HepG2 (cell line): ENCODE data around the gene CEP76. TPM values are rescaled to one million over a fixed set of nuclear protein-coding genes. Genes with fewer than 3 reads are reported as not detected.
A peak's percentile ranks its signal among the peaks of the same experiment; 100 is the strongest.

Experiments
- BHLHE40 ChIP-seq: IDR thresholded peaks from 2 replicates; pipeline ENCODE4 v1.6.1; 2011; ENCODE audit warnings: low read length, improper control_type of control experiment
- CC2D1A ChIP-seq: sonication (generic); formaldehyde crosslinking; IDR thresholded peaks from 2 replicates; pipeline ENCODE4 v1.8.1; 2023; ENCODE audit warnings: mild to moderate bottlenecking, missing genetic modification reagents
- ELF1 ChIP-seq: sonication (generic); formaldehyde crosslinking; IDR thresholded peaks from 2 replicates; pipeline ENCODE4 v1.4.0; 2020; ENCODE audit warnings: missing genetic modification reagents
- GLMP ChIP-seq: sonication (generic); formaldehyde crosslinking; IDR thresholded peaks from 2 replicates; pipeline ENCODE4 v1.9.0; 2021; ENCODE audit warnings: missing genetic modification reagents, mild to moderate bottlenecking, borderline replicate concordance
- HMG20A ChIP-seq: IDR thresholded peaks from 2 replicates; pipeline ENCODE4 v1.6.1; 2016; ENCODE audit warnings: borderline replicate concordance
- KMT2A ChIP-seq: sonication (generic); formaldehyde crosslinking; IDR thresholded peaks from 2 replicates; pipeline ENCODE4 v1.4.0; 2020; ENCODE audit warnings: missing genetic modification reagents
- MATR3 ChIP-seq: sonication (generic); formaldehyde crosslinking; IDR thresholded peaks from 2 replicates; pipeline ENCODE4 v1.4.0; 2020; ENCODE audit warnings: missing genetic modification reagents
- MNT ChIP-seq: fragments of 450-650 bp; IDR thresholded peaks from 2 replicates; pipeline ENCODE4 v1.6.1; 2016
- MTA3 ChIP-seq: sonication (generic); formaldehyde crosslinking; IDR thresholded peaks from 2 replicates; pipeline ENCODE4 v1.4.0; 2020; ENCODE audit warnings: missing genetic modification reagents
- MXI1 ChIP-seq: IDR thresholded peaks from 3 replicates; pipeline ENCODE4 v1.6.1; 2012; ENCODE audit warnings: low read depth, low read length, inconsistent platforms, borderline replicate concordance
- NFATC3 ChIP-seq: sonication (generic); formaldehyde crosslinking; IDR thresholded peaks from 2 replicates; pipeline ENCODE4 v1.5.1; 2020; ENCODE audit warnings: mild to moderate bottlenecking, missing genetic modification reagents
- NFE2L2 ChIP-seq: fragments of 150-350 bp; IDR thresholded peaks from 2 replicates; pipeline ENCODE4 v1.6.1; 2014; ENCODE audit warnings: low read length
- PRDM15 ChIP-seq: sonication (generic); formaldehyde crosslinking; IDR thresholded peaks from 2 replicates; pipeline ENCODE4 v1.4.0; 2020; ENCODE audit warnings: missing genetic modification reagents
- SIX1 ChIP-seq: sonication (generic); formaldehyde crosslinking; IDR thresholded peaks from 2 replicates; pipeline ENCODE4 v1.4.0; 2020; ENCODE audit warnings: missing genetic modification reagents, borderline replicate concordance
- SNAPC5 ChIP-seq: sonication (generic); formaldehyde crosslinking; IDR thresholded peaks from 2 replicates; pipeline ENCODE4 v1.8.1; 2023; ENCODE audit warnings: mild to moderate bottlenecking, missing genetic modification reagents, borderline replicate concordance
- ZBTB3 ChIP-seq: sonication (generic); formaldehyde crosslinking; IDR thresholded peaks from 2 replicates; pipeline ENCODE4 v1.4.0; 2020; ENCODE audit warnings: low read depth, mild to moderate bottlenecking, moderate library complexity, missing genetic modification reagents, borderline replicate concordance
- ZFP90 ChIP-seq: sonication (generic); formaldehyde crosslinking; IDR thresholded peaks from 2 replicates; pipeline ENCODE4 v1.8.0; 2022; ENCODE audit warnings: missing genetic modification reagents, mild to moderate bottlenecking, inconsistent platforms, borderline replicate concordance
- ZNF430 ChIP-seq: sonication (generic); formaldehyde crosslinking; IDR thresholded peaks from 2 replicates; pipeline ENCODE4 v1.9.0; 2021; ENCODE audit warnings: mild to moderate bottlenecking, missing genetic modification reagents
- ZNF543 ChIP-seq: sonication (generic); formaldehyde crosslinking; IDR thresholded peaks from 2 replicates; pipeline ENCODE4 v1.4.0; 2020; ENCODE audit warnings: mild to moderate bottlenecking, missing genetic modification reagents
- ZNF703 ChIP-seq: sonication (generic); formaldehyde crosslinking; IDR thresholded peaks from 2 replicates; pipeline ENCODE4 v1.5.1; 2020; ENCODE audit warnings: missing genetic modification reagents, mild to moderate bottlenecking, moderate library complexity, borderline replicate concordance
- ZNF724P ChIP-seq: sonication (generic); formaldehyde crosslinking; IDR thresholded peaks from 2 replicates; pipeline ENCODE4 v1.8.0; 2022; ENCODE audit warnings: missing genetic modification reagents, borderline replicate concordance
- ZNF768 ChIP-seq: sonication (generic); formaldehyde crosslinking; IDR thresholded peaks from 2 replicates; pipeline ENCODE4 v1.4.0; 2020; ENCODE audit warnings: missing genetic modification reagents
- polyA plus RNA-seq, 8 experiments: library from polyadenylated mRNA; depleted of rRNA in 3 of 8; stranded (reverse) in 7 of 8; unstranded in 1 of 8; fragments of >200 nt; fragmentation: Illumina TruSeq in 4 of 8; extraction: Trizol in 4 of 8; gene quantifications; 2 replicates each; pipeline versions ENCODE4 v1.2.1 to v1.2.3, GENCODE V29; 2011 to 2016; ENCODE audit warnings: low read depth in 4 of 8, missing spikeins in 1 of 8, mixed read lengths in 1 of 8; ENCODE audit not compliant: insufficient read depth in 1 of 8
- total RNA-seq, 5 experiments: library from RNA; depleted of rRNA; stranded (reverse); fragments of >200 nt; fragmentation: Illumina TruSeq; extraction: Trizol; gene quantifications; 2 replicates each; pipeline ENCODE4 v1.2.3, GENCODE V29; 2016; ENCODE audit warnings: low read depth in 1 of 5

CEP76 gene
- total and polyA plus RNA-seq, 2 of the 13 experiments (the other 11 are each of a cell fraction or from before 2014, with no cell fraction given) = 13.9 to 15.1 TPM

GRCh38 chr18:12702221-12703095, at the start of gene CEP76, which contains the start of gene PSMG2 (continued):
- TF ChIP-seq MNT (peak; percentile 32; the same call in 1 of the 2 replicates), GLMP (CRISPR knock-in tag) (no peak), ZNF724P (CRISPR knock-in tag) (no peak; the same call in 1 of the 2 replicates), ZNF703 (0 out of 2 replicates have a peak, but pooled peaks have one; percentile 49), CC2D1A (CRISPR knock-in tag) (no peak), KMT2A (CRISPR knock-in tag) (peak; percentile 97), HMG20A (CRISPR knock-in tag) (no peak), ZBTB3 (CRISPR knock-in tag) (no peak), NFE2L2 (no peak), MATR3 (CRISPR knock-in tag) (no peak), SIX1 (no peak), ZNF543 (CRISPR knock-in tag) (no peak; the same call in 1 of the 2 replicates), NFATC3 (peak; percentile 61; the same call in 1 of the 2 replicates), MXI1 (peak; percentile 64; the same call in 1 of the 3 replicates), MTA3 (no peak), PRDM15 (CRISPR knock-in tag) (no peak), ZNF768 (CRISPR knock-in tag) (peak; percentile 65; the same call in 1 of the 2 replicates), ZFP90 (CRISPR knock-in tag) (no peak), ZNF430 (CRISPR knock-in tag) (peak; percentile 84), BHLHE40 (no peak), ELF1 (CRISPR knock-in tag) (peak; percentile 92), SNAPC5 (CRISPR knock-in tag) (no peak)
